ENCODE measurements around the gene KLHDC4. TPM values are rescaled to one million over a fixed set of nuclear protein-coding genes. Genes with fewer than 3 reads are reported as not detected.
"Not testable (repeated sequence)": the region's sequence is repeated elsewhere in the genome, so short reads cannot be mapped to it uniquely, and the experiment has no call there.

KLHDC4 gene
- total RNA-seq, 1 experiment from 2014 or later = 64.8 TPM

GRCh38 chr16:87685405-87685755 is 80.4 kb downstream of the KLHDC4 start:
- DNase-seq (ENCODE audit: low spot score) = no peak

- no peak for DNase-seq (ENCODE audit: low spot score)
Observed at GRCh38 chr16:87684711-87685404, 80.9 kb downstream of the KLHDC4 start.

GRCh38 chr16:87684106-87684677 is 81.6 kb downstream of the KLHDC4 start:
- DNase-seq (ENCODE audit: low spot score) = no peak

GRCh38 chr16:87682852-87683399 is 82.9 kb downstream of the KLHDC4 start:
- no peak for DNase-seq (ENCODE audit: low spot score)

GRCh38 chr16:87681981-87682570 is 83.7 kb downstream of the KLHDC4 start:
- DNase-seq (ENCODE audit: low spot score) = peak; percentile 35

DNA sequence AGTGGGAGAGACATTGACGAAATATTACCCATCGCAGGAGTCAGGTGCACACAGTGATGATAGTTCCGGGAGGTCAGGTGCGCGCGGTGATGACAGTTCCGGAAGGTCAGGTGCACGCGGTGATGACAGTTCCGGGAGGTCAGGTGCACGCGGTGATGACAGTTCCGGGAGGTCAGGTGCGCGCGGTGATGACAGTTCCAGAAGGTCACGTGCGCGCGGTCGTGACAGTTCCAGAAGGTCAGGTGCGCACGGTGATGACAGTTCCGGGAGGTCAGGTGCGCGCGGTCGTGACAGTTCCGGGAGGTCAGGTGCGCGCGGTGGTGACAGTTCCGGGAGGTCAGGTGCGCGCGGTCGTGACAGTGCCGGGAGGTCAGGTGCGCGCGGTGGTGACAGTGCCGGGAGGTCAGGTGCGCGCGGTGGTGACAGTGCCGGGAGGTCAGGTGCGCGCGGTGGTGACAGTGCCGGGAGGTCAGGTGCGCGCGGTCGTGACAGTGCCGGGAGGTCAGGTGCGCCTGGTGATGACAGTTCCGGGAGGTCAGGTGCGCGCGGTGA is 84.7 kb downstream of the KLHDC4 start:
- not testable (repeated sequence) for DNase-seq (ENCODE audit: low spot score)

GRCh38 chr16:87680272-87680644 is 85.5 kb downstream of the KLHDC4 start:
- no peak for DNase-seq (ENCODE audit: low spot score)

DNA sequence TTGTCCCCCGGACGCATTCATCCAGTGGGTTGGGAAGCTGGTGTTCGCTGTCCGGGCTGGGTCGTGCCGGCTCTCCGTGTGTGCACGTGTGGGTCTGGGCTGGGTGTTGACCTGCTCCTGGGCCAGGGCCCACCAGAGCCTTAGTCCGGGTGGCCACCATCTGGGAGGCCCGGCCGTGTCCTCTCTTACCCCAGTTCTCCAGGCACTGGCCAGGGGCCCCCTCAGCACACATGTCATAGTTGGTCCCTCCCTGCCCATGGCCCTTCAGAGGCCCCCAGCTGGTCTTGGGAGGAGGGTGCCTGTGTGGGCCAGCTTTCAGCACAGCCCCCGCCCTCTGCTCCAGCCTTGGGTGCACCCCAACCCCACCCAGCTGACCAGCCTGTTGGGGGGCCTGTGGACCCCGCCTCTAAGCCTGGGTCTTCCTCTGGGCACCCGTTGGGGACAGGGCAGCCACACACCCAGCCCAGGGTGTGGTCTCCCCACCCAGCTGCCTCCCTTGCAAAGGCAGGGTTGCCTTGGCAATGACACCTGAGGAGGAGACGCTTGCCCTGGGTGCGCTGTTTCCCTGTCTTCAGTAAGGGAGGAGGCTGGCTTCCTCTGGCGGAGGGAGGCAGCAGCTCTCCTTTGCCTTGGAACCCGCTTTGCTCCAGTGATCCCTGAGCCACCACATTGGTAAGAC is 86.1 kb downstream of the KLHDC4 start:
- DNase-seq (ENCODE audit: low spot score) = no peak

DNA sequence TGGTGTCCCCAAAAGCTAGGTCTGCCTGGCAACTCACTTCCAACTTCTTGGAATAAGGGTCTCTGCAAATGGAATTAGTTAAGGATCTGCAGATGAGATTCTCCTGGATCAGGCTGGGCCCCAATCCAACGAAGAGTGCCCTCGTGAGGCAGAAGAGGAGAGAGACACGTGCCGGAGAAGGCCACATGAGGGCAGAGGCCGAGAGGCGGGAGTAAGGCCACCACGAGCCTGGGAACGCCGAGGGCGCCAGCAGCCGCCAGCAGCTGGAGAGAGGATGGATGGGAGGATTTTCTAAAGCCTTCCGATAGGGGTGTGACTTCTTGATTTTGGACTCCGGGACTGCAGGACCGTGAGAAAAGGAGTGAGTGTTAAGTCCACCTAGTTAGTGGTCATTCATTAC is 87.2 kb downstream of the KLHDC4 start:
- no peak for DNase-seq (ENCODE audit: low spot score)

DNA sequence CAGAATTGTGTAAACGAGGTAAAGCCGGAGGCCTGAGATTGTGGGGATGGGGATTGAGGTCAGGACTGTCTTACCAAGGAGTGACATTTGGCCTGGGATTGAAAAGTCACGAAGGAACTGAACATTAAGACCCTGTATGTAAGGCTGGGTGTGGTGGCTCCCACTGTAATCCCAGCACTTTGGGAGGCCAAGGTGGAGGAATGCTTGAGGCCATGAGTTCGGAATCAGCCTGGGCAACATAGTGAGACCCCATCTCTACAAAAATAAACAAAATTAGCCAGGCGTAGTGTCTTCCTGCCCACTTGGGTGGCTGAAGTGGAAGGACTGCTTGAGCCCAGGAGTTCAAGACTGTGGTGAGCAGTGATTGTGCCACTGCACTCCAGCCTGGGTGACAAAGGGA is 88.0 kb downstream of the KLHDC4 start:
- no peak for DNase-seq (ENCODE audit: low spot score)

DNA sequence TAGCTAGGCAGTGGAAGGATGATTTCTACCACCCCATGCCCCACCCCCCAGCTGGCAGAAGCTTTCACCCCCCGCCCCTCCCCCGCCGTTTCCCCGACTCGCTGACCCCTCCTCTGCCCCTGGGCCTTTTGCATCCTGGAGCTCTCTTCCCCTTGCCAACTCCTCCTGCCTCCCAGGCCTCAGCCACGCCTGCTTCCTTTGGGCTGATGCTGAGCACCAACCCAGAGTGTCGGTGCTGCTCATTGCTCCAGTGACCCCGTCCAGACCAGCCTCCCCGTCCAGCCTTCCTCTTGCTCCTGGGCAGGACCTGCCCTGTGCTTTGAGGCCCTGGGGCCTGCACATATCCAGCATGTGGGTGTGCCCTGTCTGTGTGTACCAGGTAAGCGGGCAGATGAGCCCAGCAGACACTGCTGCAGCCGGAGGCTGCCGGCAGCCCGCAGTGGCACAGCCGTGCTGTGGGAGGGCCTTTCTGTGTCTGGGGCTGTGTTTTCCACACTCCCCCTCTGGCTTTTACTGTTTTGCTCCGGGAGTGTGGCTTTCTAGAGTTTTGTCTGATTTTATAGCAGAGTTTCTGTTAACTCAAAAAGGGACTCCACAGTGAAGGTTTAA is 90.6 kb downstream of the KLHDC4 start:
- DNase-seq (ENCODE audit: low spot score) = no peak

- DNase-seq (ENCODE audit: low spot score) = no peak
Observed at GRCh38 chr16:87674419-87674818, 91.4 kb downstream of the KLHDC4 start.

GRCh38 chr16:87671715-87672270 is 94.0 kb downstream of the KLHDC4 start:
- DNase-seq (ENCODE audit: low spot score) = no peak

GRCh38 chr16:87671221-87671620 is 94.6 kb downstream of the KLHDC4 start:
- no peak for DNase-seq (ENCODE audit: low spot score)

- DNase-seq (ENCODE audit: low spot score) = no peak
Observed at GRCh38 chr16:87669672-87670071, 96.1 kb downstream of the KLHDC4 start.

DNA sequence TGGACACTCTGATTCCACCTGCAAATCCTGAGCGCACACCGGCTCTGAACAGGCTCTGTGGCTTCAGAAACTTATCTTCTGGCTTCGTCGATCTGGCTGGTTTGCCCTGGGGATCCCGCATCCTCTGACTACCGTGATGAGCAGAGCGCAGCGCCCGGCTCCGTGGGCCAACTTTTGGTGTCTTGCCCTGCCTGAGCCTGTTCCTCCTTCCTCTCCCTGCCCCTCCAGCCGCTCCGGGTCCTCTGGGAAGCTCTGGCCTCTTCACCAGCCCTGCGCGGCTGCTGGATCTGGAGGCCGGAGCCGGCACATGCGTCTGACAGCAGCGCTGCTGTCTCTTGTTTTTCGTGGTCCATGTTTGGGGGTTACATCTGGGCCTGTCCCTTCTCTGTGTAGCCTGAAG is 97.8 kb downstream of the KLHDC4 start:
- DNase-seq (ENCODE audit: low spot score) = no peak

DNA sequence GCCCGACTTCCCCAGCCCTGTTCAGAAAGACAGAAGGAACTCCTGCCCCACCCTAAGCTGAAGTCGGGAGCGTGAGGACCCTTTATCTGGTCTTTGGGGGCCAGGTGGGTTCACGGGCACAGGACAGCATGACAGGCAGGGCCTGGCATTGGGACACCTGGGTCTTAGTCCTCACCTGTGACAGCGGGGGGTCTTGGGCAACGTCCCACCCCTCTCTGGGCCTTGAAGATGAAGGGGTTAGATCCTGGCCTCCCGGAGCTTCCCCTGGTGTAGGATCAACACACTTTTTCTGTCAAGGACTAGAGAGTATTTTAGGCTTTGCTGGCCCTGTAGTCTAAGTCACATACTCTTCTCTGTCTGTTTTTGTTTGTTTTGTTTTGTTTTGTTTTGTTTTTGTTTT is 98.3 kb downstream of the KLHDC4 start:
- DNase-seq (ENCODE audit: low spot score) = no peak

- no peak for DNase-seq (ENCODE audit: low spot score)
Observed at GRCh38 chr16:87666919-87667318, 98.9 kb downstream of the KLHDC4 start.

DNA sequence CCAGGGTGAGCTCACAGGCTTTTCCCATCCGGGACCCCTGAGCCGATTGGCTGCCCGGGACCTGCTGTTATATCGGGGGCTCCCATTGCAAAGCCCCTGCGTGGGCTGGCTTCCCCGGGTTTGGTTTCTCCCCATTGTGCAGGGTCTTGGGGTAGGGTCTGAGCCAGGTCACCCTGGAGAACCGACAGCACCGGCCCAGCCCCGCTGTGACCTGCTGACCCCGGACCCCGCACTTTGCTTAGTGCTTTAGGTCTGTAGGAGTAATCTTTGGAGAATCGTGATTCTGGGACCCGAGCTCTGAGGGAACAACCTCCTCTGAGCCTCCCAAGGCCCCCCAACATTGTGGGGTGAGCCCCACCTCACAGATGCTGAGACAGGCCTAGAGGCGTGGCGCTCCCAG is 100.6 kb downstream of the KLHDC4 start:
- no peak for DNase-seq (ENCODE audit: low spot score)

DNA sequence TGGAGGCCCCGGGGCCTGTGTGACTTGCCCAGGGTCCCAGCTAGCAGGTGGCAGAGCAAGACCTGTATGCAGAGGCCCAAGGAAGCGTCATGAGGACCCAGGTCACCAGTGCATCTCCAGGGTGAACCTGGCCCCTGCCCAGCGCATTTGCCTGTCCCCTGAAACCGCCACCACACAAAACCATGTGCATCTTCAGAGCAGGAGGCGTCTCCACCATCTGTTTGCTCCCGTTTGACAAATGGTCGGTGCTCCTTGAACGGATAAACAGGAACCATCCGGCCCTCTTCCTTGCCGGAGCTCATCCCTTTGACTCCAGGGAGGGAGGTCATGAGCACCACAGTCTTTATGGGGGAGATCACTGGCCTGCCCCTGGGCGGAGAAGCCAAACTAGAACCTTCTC is 101.0 kb downstream of the KLHDC4 start:
- DNase-seq (ENCODE audit: low spot score) = no peak
